ENCODE measurements around the gene PAFAH1B2. TPM values are rescaled to one million over a fixed set of nuclear protein-coding genes. Genes with fewer than 3 reads are reported as not detected.

PAFAH1B2 gene
- 73.8 and 104 TPM in 2 replicates for total RNA-seq

DNA sequence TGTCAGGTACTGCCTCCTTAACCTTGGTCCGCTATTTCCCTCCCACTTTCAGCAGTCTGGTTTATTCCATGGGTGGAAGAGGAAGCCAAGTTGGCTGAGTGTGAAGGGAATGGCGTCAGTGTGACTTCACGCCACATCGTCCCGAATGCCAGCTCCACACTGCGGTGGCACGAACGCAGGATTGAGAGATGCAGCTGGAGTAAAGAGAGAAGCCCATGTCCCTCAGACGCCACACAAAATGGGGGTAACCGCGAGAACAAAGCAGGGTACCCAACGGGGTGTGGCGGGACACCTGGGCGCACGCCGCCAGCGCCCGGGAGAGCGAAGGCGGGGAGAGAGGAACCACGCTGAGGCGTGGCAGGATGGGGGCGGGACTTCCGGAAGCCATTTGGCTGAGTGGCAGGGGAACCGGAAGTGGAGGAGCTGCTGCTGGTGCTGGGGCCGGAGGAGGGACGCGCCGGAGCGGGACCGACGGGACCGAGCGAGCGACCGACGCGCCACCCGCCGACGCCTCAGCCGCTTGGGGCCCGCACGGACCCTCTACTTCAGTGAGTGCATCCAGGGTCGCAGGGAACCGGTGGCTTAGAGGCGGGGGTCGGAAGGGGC lies at the start of gene PAFAH1B2:
Gene PAFAH1B2, plus strand, starts transcription at position 417 of the 606 bp plus-strand sequence. CDS start 8,161 bp downstream, outside the sequence.

GRCh38 chr11:117098269-117099232 lies 45.5 kb upstream of the PAFAH1B2 start, which contains the start of gene SIK3:
TSS of gene SIK3 (minus strand) at chr11:117098428. CDS start at chr11:117098415, 13 bp downstream.

DNA sequence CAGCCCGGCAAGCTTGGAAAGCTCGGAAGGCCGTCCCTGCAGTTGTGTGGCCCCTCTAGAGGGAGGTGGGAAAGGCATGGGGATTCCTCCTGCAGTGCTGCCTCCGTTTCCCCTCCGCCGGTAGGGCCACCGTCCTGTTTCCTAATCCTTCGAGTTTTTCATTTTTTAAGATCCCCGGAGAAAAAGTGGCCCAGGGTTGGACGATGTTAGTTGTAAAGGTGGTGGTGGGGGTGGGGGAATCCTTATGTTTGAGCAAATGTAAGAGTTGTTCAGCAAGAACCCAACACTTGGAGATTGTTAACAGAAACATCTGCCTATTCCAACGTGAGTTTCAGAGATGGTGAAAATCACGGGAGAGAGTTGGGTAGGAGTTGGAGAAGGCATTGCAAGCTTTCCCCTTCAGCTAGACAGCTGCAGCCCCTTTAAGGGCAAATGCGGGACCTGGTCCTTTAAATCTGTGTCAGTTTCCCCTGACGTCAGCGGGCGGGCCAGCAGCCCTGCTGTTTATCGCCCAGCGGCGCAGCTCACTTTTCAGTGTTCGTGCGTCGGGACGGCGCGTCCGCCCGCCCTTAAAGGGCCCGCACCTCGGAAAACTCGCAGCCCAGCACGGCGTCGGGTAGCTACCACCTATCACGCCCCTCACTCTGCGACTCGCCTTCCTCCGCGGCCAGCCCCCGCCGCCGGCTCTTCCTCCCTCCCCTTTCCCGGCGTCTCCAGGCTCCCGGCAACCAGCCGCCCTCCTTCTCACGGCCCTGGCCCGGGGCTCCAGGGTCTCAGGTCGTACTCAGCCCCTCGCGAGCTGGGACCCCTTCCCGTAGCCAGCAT lies 34.3 kb downstream of the PAFAH1B2 start, which contains the start of gene SIDT2:
Gene SIDT2, plus strand, starts transcription at position 534 of the 825 bp plus-strand sequence. CDS start 521 bp downstream, outside the sequence.

GRCh38 chr11:117199053-117199915 lies 55.2 kb downstream of the PAFAH1B2 start, which contains the start of gene TAGLN:
TSS of gene TAGLN (plus strand) at chr11:117199370. CDS start at chr11:117203014, 3,644 bp downstream.

Other genes starting within 250 kb of the PAFAH1B2 start
- gene SIK3, start 45.9 kb upstream of the PAFAH1B2 start, total RNA-seq = 6.4 and 12.2 TPM in 2 replicates
- gene SIDT2, start 34.5 kb downstream of the PAFAH1B2 start, total RNA-seq = 10.5 and 14.0 TPM in 2 replicates
- gene TAGLN, start 55.1 kb downstream of the PAFAH1B2 start, total RNA-seq = 51.6 and 52.0 TPM in 2 replicates
- gene PCSK7, start 87.8 kb downstream of the PAFAH1B2 start, total RNA-seq = 41.2 and 42.0 TPM in 2 replicates
- gene RNF214, start 88.4 kb downstream of the PAFAH1B2 start, total RNA-seq = 3.6 and 7.0 TPM in 2 replicates
- gene BACE1-AS, start 147.1 kb downstream of the PAFAH1B2 start, total RNA-seq = 1.3 and 3.7 TPM in 2 replicates
- gene BACE1, start 172.0 kb downstream of the PAFAH1B2 start, total RNA-seq = 12.3 and 13.1 TPM in 2 replicates
- 17.6 and 24.0 TPM in 2 replicates for gene CEP164, start 183.6 kb downstream of the PAFAH1B2 start, total RNA-seq